Left lobe of liver (tissue), 2 donors: Measurements from ENCODE around the gene FAM168B. TPM values are rescaled to one million over a fixed set of nuclear protein-coding genes. Genes with fewer than 3 reads are reported as not detected.

Source experiments
- ATAC-seq: fragments of 200-7000 bp; cut with Tn5 transposase; one replicate; pipeline ENCODE4 v1.9.1; 2020; ENCODE audit warnings: mild to moderate bottlenecking, moderate library complexity
- DNase-seq: peaks from one replicate; pipeline ENCODE4 v3.0.0-alpha.2; 2020; ENCODE audit warnings: low spot score
- total RNA-seq: library from RNA; stranded (reverse); gene quantifications from one replicate; pipeline ENCODE4 v1.2.1, GENCODE V29; 2021
- donor health status: DM: no; HTN: no; CAD: no; lungs with moderate emphysema.
- donor health status: DM: no; HTN: yes; CAD: no.

The FAM168B gene
- total RNA-seq, 1 donor from 2014 or later, result 39.5 TPM

DNA sequence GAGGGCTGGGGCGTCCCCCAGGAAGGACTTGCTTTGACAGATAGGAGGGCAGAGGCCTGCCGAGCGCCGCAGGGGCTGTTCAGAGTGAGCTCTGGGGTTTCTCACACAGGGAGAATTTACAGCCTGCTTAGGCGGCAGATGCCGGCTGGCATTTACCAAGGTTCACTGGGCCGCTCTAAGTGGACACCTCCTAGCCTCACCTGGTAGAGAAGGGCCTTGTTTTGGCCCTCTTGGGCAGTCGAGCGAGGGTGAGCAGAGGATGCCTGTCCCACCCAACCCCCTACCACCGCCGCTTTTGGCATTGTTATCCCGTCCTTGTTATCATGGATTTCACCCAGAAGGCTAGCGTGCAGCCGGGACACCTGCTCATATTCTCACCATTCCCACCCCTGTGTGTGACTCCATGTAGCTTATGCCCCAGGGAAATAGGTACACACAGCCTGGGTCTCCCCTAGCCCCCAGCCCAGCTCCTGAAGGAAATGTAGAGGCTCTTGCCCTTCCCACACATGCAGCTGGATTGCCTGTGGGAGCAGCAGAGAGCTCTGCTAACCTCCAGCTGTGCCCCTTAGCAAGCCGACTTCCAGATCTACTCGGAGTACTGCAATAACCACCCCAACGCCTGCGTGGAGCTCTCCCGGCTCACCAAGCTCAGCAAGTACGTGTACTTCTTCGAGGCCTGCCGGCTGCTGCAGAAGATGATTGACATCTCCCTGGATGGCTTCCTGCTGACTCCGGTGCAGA, 52.4 kb downstream of the FAM168B start:
- ATAC-seq, result no peak

DNA sequence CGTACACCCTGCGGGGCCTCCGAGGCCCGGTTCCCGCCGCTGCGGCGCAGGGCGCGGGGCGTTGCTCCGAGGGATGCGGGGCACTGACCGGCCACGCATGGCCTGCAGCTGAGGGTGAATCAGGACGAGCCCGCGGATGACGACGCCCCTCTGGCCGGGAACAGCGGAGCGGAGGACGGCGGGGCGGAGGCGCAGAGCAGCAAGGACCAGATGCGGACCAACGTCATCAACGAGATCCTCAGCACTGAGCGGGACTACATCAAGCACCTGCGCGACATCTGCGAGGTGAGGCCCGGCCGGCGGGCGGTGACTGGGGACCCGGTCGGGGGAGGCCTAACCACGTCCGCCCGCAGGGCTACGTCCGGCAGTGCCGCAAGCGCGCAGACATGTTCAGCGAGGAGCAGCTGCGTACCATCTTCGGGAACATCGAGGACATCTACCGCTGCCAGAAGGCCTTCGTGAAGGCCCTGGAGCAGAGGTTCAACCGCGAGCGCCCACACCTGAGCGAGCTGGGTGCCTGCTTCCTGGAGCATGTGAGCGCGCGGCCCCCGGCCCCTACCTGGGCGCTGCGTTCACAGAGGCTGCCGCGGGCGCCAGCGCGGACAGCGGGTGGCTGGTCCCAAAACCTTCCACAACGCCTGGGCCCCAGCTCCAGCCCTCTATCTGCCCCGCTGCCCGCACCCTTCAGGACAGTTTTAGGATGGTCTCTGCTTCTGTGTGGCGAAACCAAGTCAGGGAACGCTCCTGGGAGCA, 53.2 kb downstream of the FAM168B start:
- DNase-seq (no peak), ATAC-seq (no peak)

More for the DNA sequence above, 52.4 kb downstream of the FAM168B start:
- DNase-seq, result no peak

DNA sequence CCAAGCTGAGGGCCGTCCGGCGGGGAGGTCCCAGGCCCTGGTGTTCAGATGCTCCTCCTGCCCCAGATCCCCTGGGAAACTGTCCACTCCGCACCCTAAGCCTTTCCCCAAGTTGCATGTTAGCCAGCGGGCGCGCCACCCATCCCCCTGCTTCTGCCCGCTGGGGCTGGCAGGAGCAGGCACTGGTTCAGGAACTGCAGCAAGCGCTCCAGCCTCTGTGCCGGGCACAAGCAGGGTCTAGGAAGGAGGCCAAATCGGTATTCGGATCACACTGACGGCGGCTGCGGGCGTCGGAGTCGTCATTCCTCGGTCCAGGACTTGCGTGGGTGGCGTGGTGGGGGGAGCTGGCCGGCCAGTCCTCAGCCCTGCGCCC, 53.7 kb downstream of the FAM168B start:
- no peak for ATAC-seq
- no peak for DNase-seq

- DNase-seq (no peak), ATAC-seq (no peak)
Measured at GRCh38 chr2:131039101-131039440, 54.2 kb downstream of the FAM168B start.

GRCh38 chr2:131038258-131039100, 54.8 kb downstream of the FAM168B start:
- no peak for ATAC-seq
- DNase-seq, result no peak

DNA sequence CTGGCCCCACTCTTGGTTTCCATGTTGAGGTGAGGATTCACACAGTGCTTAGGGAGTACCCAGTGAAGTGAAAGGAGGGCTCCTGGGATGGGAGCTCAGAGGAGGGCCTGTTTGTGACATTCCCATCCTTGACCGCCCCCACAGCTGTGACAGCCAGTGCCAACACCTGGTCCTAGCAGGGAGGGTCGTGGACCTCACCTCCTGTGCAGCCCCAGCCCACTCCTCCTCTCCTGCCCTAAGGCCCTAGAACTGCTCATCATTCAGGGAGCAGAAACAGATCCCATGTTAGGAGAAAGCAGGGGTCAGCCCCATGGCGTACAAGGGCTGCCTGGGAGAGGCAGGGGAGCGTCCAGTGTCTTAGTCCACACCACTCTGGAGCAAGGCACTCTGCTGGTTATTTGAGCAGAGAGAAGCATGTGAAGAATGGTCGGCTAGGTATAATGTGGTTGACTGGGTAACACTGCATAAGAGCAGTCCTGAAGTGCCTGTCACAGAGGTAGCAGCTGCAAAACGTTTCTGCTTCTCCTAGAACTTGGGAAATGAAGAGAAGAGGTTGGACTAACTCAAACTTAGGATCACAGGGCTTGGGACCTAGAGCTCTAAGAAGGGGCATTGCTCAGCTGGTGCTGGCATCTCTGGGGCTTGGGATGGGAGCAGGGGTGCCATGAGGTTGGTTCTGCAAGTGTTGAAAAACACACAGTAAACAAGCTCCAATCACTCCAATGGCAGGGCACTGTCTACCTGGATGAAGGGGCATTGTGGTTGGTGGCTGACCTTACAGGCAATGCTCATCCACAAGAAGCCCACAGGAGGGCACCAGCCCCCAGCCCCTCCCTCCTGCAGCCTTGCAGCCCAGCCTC, 55.6 kb downstream of the FAM168B start:
- no peak for ATAC-seq

GRCh38 chr2:131036696-131037397, 56.4 kb downstream of the FAM168B start:
- DNase-seq, result no peak
- no peak for ATAC-seq

More for the DNA sequence above, 55.6 kb downstream of the FAM168B start:
- DNase-seq, result no peak

DNA sequence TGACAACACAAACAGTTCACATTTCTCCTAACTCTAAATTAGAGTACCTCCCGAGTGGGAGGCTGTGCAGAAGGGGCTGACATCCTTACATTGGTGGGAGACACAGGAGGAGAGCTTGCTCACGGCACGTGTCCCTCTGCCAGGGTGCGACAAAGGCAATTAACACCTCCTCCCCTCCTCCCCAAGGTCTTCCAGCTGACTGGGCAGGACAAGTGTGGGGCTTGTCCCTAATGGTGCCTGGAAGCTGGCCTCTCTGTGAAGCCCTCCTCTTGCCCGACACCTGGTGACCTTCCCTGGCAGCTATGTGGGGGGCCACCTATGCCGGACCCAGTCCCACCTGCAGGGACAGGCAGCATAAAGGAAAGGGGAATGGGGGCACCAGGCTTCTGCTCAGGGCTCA, 57.0 kb downstream of the FAM168B start:
- DNase-seq (no peak), ATAC-seq (no peak)

DNA sequence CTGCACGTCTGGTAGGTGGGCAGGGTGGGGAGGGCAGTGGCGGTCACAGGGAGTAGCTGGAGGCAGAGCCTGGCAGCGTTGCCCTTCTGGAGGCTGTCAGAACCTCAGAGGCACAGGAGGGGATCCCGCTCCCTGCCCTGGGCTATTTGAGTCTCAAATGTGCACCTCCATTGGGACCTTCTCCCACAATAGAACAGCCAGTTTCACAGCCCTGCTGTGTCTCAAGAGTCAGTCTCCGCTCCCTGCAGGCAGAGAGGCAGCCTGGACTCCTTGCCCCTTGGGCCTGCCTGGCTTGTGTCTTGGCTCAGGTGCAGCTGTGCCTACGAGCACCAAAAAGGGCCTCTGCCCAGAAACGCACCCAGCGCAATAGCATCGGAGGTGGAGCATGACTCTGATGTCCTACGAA, 57.4 kb downstream of the FAM168B start:
- no peak for ATAC-seq
- no peak for DNase-seq

- ATAC-seq (no peak), DNase-seq (no peak)
Measured at GRCh38 chr2:131035112-131035825, 58.0 kb downstream of the FAM168B start.

DNA sequence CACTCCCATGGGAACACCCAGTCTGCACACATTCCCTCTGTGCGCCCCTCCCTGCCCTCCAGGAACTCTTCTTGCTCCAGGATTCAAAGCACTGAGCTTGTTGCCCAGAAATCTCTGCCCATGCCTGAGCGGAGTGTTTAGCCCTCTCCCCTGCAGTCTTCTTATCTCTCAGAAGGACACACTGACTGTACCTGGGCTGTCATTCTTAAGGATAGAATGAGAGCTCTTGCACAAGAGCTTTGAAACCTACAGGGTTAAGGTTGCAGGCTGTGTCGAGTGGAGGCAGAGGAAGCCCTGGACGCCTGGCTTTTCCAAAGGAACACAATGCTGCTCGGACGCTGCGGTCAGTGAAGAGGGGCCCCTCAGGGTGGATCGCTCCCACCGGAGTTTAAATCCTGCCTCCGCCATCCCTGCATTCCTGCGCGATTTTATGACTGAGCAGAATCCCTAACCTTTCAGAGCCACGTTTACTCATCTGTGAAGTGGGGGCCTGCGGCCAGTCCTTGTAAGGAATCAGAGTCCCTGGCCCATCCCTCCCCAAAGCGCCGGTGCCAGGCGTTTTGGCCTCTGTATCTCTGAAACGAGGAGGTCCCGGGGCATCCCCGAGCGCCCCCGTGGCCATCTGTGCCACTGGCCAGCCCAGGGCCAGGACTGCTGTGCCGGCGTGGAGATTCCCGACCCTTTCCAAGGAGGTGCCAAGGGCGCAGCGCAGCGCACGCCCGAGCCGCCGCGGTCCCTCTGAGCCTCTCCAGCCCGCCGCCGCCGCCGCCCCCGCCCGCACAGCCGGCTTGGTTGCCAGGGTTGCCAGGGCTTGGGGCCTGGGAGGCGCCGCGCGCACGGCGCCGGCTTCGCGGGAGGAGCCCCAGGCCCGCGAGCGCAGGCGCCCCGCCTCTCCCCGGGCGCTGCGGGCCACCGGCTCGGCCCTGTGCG, 58.9 kb downstream of the FAM168B start:
- DNase-seq, result no peak

GRCh38 chr2:131033786-131034121, 59.5 kb downstream of the FAM168B start:
- DNase-seq (no peak), ATAC-seq (no peak)

More for the DNA sequence above, 58.9 kb downstream of the FAM168B start:
- no peak for ATAC-seq

DNA sequence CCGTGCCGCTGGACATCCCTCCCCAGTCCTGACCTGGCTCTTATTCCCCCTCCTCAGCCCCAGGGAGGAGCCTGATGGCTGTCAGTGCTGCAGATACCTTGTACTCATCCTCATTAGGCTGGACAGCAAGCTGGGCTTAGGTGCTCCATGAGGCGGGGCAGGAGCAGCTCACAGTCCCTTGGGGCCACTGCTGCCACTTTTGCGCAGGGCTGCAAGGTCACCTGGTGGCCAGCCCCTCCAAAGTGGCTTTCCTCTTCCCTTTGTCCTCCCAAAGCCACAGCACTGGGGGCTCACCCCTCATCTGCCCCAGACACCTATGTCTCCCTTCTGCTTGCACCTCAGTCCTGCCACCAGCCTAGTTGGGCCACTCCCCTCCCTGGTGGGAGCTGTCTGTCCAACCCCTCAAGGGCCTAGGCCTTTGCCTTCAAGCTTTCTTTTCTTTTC, 60.8 kb downstream of the FAM168B start:
- no peak for DNase-seq
- no peak for ATAC-seq

GRCh38 chr2:131031875-131032274, 61.4 kb downstream of the FAM168B start:
- no peak for DNase-seq
- ATAC-seq, result no peak

GRCh38 chr2:131031431-131031841, 61.8 kb downstream of the FAM168B start:
- no peak for ATAC-seq
- no peak for DNase-seq

DNA sequence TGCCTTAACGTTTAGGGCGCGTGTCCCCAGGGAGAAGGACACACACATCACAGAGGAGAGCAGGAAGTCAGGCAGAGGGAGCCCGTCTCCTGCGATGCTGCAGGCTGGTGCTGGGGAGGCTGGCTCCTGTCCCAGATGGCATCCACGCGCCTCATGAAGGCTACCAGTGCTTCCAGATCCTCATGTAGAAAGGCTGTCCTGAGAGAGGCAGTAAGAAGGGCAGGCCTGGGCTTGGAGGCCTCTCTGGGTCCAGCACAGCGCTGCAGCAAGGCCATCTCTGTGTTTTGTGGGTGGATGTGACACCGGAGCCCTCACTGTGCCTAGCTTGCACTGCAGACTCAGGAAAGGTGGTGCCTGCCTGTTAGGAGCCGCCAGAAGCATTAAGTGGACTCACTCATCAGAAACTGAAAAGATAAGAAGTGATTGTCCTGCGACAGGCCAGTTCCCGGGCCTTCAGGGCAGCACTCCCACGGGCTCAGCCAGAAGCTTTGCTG, 62.7 kb downstream of the FAM168B start:
- DNase-seq (no peak), ATAC-seq (no peak)

GRCh38 chr2:131029812-131030211, 63.4 kb downstream of the FAM168B start:
- no peak for DNase-seq
- no peak for ATAC-seq
